A549 (cell line): Measurements from ENCODE around the gene CAPS2. TPM values are rescaled to one million over a fixed set of nuclear protein-coding genes. Genes with fewer than 3 reads are reported as not detected.

Source experiments
- ATAC-seq, 2 experiments: fragments of 200-7000 bp in 1 of 2; fragments of >200 bp in 1 of 2; cut with Nextera tagmentation in 1 of 2; cut with Tn5 transposase in 1 of 2; 3 replicates each; pipeline versions ENCODE4 v1.8.0 to v1.9.1; 2018 to 2020; ENCODE audit warnings: mild to moderate bottlenecking in 1 of 2, moderate library complexity in 1 of 2
- CTCF ChIA-PET: fragments of 300-600 bp; sonication (Branson Sonifier 250); formaldehyde crosslinking; extraction: SDS; loops from one replicate; lab custom pipeline; 2021; ENCODE audit warnings: antibody characterized with exemption, inconsistent platforms; lab: Yijun Ruan, JAX
- POLR2A ChIA-PET: fragments of 350-600 bp; formaldehyde crosslinking; extraction: SDS; loops from one replicate; lab custom pipeline; 2021; ENCODE audit warnings: antibody characterized with exemption, inconsistent platforms; lab: Yijun Ruan, JAX
- DNase-seq, 2 experiments: peaks; one replicate each; pipeline versions ENCODE4 v3.0.0 to v3.0.0-alpha.2; 2011 to 2016; ENCODE audit warnings: low read depth in 1 of 2, low spot score in 1 of 2
- FAIRE-seq: peaks from 2 replicates; lab custom pipeline; 2011; peaks lifted over from hg19 to GRCh38; lab: Jason Lieb, UNC
- H3K27ac ChIP-seq, 2 experiments: fragments of >200 bp; sonication (Bioruptor Twin); formaldehyde crosslinking; 3 replicates each; pipeline ENCODE4 v1.5.1; 2016 to 2017
- H3K4me1 ChIP-seq: fragments of >200 bp; sonication (Bioruptor Twin); formaldehyde crosslinking; 3 replicates; pipeline ENCODE4 v1.6.1; 2016
- H3K4me2 ChIP-seq: fragments of >200 bp; sonication (Bioruptor Twin); formaldehyde crosslinking; 3 replicates; pipeline ENCODE4 v1.6.1; 2016
- H3K4me3 ChIP-seq: fragments of >200 bp; sonication (Bioruptor Twin); formaldehyde crosslinking; 3 replicates; pipeline ENCODE4 v1.5.1; 2016
- H3K9me3 ChIP-seq: fragments of >200 bp; sonication (Bioruptor Twin); formaldehyde crosslinking; 3 replicates; pipeline ENCODE4 v1.6.1; 2016
- ATOH8 ChIP-seq: fragments of 250-450 bp; sonication (Bioruptor Pico); IDR thresholded peaks from 2 replicates; pipeline ENCODE4 v1.5.0; 2020; ENCODE audit warnings: low read depth, mild to moderate bottlenecking, moderate library complexity
- CBX2 ChIP-seq: fragments of 200-600 bp; sonication (generic); IDR thresholded peaks from 2 replicates; pipeline ENCODE4 v1.6.1; 2016; ENCODE audit warnings: low read depth, mild to moderate bottlenecking, borderline replicate concordance
- CHD2 ChIP-seq: fragments of 150-350 bp; IDR thresholded peaks from 2 replicates; pipeline ENCODE4 v1.6.1; 2014; ENCODE audit warnings: low read length; ENCODE audit not compliant: partially characterized antibody
- FOSL2 ChIP-seq, 2 experiments: fragments of 450-650 bp in 1 of 2; fragments of >200 bp in 1 of 2; sonication (Bioruptor Twin) in 1 of 2; formaldehyde crosslinking; IDR thresholded peaks; 2 replicates each; pipeline versions ENCODE4 v1.5.0 to v1.6.1; 2016 to 2020; ENCODE audit warnings: mild to moderate bottlenecking in 1 of 2, moderate library complexity in 1 of 2
- HDAC2 ChIP-seq: fragments of 200-600 bp; sonication (generic); IDR thresholded peaks from 2 replicates; pipeline ENCODE4 v1.6.1; 2016
- HEYL ChIP-seq: fragments of 250-450 bp; sonication (Bioruptor Pico); IDR thresholded peaks from 2 replicates; pipeline ENCODE4 v1.8.0; 2021; ENCODE audit warnings: mild to moderate bottlenecking, moderate library complexity
- HOXA7 ChIP-seq: fragments of 250-450 bp; sonication (Bioruptor Pico); IDR thresholded peaks from 2 replicates; pipeline ENCODE4 v1.5.0; 2020; ENCODE audit warnings: mild to moderate bottlenecking, moderate library complexity
- HOXB5 ChIP-seq: fragments of 250-450 bp; sonication (Bioruptor Pico); IDR thresholded peaks from 2 replicates; pipeline ENCODE4 v1.5.0; 2020; ENCODE audit warnings: mild to moderate bottlenecking, moderate library complexity
- KDM1A ChIP-seq: fragments of 200-600 bp; sonication (generic); IDR thresholded peaks from 2 replicates; pipeline ENCODE4 v1.6.1; 2016; ENCODE audit warnings: low read depth, mild to moderate bottlenecking
- MAX ChIP-seq: IDR thresholded peaks from 2 replicates; pipeline ENCODE4 v1.6.1; 2012
- MYC ChIP-seq: IDR thresholded peaks from 2 replicates; pipeline ENCODE4 v1.6.1; 2012; ENCODE audit warnings: mild to moderate bottlenecking, inconsistent platforms, low read length, improper control_type of control experiment, borderline replicate concordance
- RARB ChIP-seq: fragments of 250-450 bp; sonication (Bioruptor Pico); IDR thresholded peaks from 2 replicates; pipeline ENCODE4 v1.8.0; 2021; ENCODE audit warnings: mild to moderate bottlenecking, moderate library complexity
- RFX5 ChIP-seq: fragments of 450-650 bp; IDR thresholded peaks from 2 replicates; pipeline ENCODE4 v1.7.1; 2014; ENCODE audit warnings: antibody characterized with exemption, mild to moderate bottlenecking, moderate library complexity
- TP53 ChIP-seq: fragments of 250-450 bp; sonication (Bioruptor Pico); IDR thresholded peaks from 2 replicates; pipeline ENCODE4 v1.5.0; 2021; ENCODE audit warnings: mild to moderate bottlenecking, moderate library complexity
- WGBS: methylation state at CpG from one replicate; pipeline ENCODE4 v1.1.6; 2017; ENCODE audit errors: missing lambda C conversion rate; 5-methylcytosine and 5-hydroxymethylcytosine counted together
- polyA plus RNA-seq, 4 experiments: library from polyadenylated mRNA; depleted of rRNA in 3 of 4; stranded (reverse); fragments of >200 nt; fragmentation: RNase III in 1 of 4; extraction: RNeasy Plus Mini Kit Qiagen cat#74134 plus additional on column Dnase treatment in 1 of 4; gene quantifications; 2 replicates in 3 of 4; 3 replicates in 1 of 4; pipeline ENCODE4 v1.2.3, GENCODE V29; 2011 to 2017
- TF ChIP-seq, protein P1 (sequence below): fragments of 200-600 bp; sonication (generic); IDR thresholded peaks from 2 replicates; pipeline ENCODE4 v1.6.1; 2016; ENCODE audit warnings: antibody characterized with exemption, mild to moderate bottlenecking, moderate library complexity
- TF ChIP-seq, protein P2 (sequence below): fragments of >200 bp; sonication (Bioruptor Twin); formaldehyde crosslinking; IDR thresholded peaks from 3 replicates; pipeline ENCODE4 v1.5.1; 2016
- TF ChIP-seq, protein P3 (sequence below): fragments of >200 bp; sonication (Bioruptor Twin); formaldehyde crosslinking; IDR thresholded peaks from 2 replicates; pipeline ENCODE4 v1.6.1; 2016

CAPS2 gene
- polyA plus RNA-seq, 2 of the 4 experiments (the other 2 are of a cell fraction), result 2.6 to 7.0 TPM

DNA sequence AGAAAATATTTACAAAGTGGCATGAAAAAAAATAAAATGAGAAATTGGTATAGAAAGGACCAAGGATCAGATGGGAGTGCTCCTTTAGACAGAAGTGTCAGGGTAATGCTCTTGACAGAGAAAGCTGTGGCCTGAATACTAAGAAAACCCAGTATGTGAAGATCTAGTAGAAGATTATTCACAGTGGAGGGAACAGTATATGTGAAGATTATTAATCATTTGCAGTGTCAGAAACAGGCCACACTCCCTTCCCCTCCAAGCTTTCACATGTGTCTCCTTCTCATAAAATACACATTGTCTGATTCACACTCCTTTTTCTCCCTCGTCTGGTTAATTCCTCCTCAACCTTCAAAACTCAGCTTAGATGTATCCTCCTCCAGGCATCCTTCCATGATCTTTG, 41.3 kb downstream of the CAPS2 start:
- ATAC-seq (no peak), DNase-seq (no peak), FAIRE-seq (no peak)
- H3K9me3 ChIP-seq, result no peaks in the 10 kb centered on the region
- no peak overlapping the region for H3K4me2 ChIP-seq
- ChIA-PET CTCF (interaction anchor here (0.8 to 1.2 kb wide), 5 partner anchors 13 to 486 kb away, joined by 3 to 6 read pairs (median 3); no protein-coding TSS in a partner anchor), POLR2A (no interaction called here)
- TF ChIP-seq TP53 (no peak), HOXA7 (CRISPR knock-in tag) (no peak), HEYL (CRISPR knock-in tag) (no peak), CBX2 (no peak), RARB (CRISPR knock-in tag) (no peak), MAX (no peak), HOXB5 (CRISPR knock-in tag) (no peak), ATOH8 (CRISPR knock-in tag) (no peak), HDAC2 (no peak), RFX5 (no peak), CHD2 (no peak), FOSL2 (IDR thresholded peaks at IDR 0.05) (no peak), FOSL2 (CRISPR knock-in tag; IDR thresholded peaks at IDR 0.05) (no peak), MYC (no peak)
- TF ChIP-seq, protein P1, sequence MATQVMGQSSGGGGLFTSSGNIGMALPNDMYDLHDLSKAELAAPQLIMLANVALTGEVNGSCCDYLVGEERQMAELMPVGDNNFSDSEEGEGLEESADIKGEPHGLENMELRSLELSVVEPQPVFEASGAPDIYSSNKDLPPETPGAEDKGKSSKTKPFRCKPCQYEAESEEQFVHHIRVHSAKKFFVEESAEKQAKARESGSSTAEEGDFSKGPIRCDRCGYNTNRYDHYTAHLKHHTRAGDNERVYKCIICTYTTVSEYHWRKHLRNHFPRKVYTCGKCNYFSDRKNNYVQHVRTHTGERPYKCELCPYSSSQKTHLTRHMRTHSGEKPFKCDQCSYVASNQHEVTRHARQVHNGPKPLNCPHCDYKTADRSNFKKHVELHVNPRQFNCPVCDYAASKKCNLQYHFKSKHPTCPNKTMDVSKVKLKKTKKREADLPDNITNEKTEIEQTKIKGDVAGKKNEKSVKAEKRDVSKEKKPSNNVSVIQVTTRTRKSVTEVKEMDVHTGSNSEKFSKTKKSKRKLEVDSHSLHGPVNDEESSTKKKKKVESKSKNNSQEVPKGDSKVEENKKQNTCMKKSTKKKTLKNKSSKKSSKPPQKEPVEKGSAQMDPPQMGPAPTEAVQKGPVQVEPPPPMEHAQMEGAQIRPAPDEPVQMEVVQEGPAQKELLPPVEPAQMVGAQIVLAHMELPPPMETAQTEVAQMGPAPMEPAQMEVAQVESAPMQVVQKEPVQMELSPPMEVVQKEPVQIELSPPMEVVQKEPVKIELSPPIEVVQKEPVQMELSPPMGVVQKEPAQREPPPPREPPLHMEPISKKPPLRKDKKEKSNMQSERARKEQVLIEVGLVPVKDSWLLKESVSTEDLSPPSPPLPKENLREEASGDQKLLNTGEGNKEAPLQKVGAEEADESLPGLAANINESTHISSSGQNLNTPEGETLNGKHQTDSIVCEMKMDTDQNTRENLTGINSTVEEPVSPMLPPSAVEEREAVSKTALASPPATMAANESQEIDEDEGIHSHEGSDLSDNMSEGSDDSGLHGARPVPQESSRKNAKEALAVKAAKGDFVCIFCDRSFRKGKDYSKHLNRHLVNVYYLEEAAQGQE, result no peak
- TF ChIP-seq, protein P2, sequence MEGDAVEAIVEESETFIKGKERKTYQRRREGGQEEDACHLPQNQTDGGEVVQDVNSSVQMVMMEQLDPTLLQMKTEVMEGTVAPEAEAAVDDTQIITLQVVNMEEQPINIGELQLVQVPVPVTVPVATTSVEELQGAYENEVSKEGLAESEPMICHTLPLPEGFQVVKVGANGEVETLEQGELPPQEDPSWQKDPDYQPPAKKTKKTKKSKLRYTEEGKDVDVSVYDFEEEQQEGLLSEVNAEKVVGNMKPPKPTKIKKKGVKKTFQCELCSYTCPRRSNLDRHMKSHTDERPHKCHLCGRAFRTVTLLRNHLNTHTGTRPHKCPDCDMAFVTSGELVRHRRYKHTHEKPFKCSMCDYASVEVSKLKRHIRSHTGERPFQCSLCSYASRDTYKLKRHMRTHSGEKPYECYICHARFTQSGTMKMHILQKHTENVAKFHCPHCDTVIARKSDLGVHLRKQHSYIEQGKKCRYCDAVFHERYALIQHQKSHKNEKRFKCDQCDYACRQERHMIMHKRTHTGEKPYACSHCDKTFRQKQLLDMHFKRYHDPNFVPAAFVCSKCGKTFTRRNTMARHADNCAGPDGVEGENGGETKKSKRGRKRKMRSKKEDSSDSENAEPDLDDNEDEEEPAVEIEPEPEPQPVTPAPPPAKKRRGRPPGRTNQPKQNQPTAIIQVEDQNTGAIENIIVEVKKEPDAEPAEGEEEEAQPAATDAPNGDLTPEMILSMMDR, result no peak
- H3K27ac ChIP-seq, result no peak overlapping the region
- no peaks in the 10 kb centered on the region for H3K4me1 ChIP-seq
- no peak overlapping the region for H3K4me3 ChIP-seq
- 48% methylated on average over 1 of the region's 1 CpG for WGBS

DNA sequence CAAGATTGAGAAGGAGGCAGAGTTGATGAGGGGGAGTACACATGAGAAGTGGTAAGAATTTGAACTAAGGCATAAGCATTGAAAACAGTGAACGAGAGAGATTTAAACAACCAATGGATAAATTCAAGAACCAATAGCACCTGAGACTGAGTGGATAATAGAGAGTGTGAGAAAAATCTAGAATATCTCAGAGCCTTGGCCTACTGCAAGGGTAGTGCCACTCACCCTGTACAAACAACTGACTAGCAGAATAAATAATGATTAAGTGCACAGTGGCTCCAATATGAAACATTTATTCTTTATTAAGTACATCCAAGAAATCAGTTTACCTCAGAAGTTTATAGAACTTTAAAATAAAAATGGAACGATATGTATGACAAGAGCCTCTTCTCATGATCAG, 54.4 kb downstream of the CAPS2 start:
- FAIRE-seq (no peak), ATAC-seq (no peak), DNase-seq (no peak)
- no peaks in the 10 kb centered on the region for H3K9me3 ChIP-seq
- POLR2A ChIA-PET, result no interaction called here
- TF ChIP-seq, protein P3, sequence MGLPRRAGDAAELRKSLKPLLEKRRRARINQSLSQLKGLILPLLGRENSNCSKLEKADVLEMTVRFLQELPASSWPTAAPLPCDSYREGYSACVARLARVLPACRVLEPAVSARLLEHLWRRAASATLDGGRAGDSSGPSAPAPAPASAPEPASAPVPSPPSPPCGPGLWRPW, result no peak
- TF ChIP-seq KDM1A, result no peak
- no peak for TF ChIP-seq HOXA7 (CRISPR knock-in tag)
- TF ChIP-seq ATOH8 (CRISPR knock-in tag), result no peak
- TF ChIP-seq, all 56 proteins: peak for 0
- no peak overlapping the region for H3K4me2 ChIP-seq
- H3K4me1 ChIP-seq, result no peaks in the 10 kb centered on the region
- no peak overlapping the region for H3K4me3 ChIP-seq
- WGBS, result 73% methylated on average over 2 of the region's 2 CpGs
- H3K27ac ChIP-seq, result no peak overlapping the region
- CTCF ChIA-PET, result no interaction called here
